ENCODE data around the gene FASN. TPM values are rescaled to one million over a fixed set of nuclear protein-coding genes. Genes with fewer than 3 reads are reported as not detected.
A peak's percentile ranks its signal among the peaks of the same experiment; 100 is the strongest.

FASN gene
- total RNA-seq, 1 experiment from 2014 or later = 956 TPM

DNA sequence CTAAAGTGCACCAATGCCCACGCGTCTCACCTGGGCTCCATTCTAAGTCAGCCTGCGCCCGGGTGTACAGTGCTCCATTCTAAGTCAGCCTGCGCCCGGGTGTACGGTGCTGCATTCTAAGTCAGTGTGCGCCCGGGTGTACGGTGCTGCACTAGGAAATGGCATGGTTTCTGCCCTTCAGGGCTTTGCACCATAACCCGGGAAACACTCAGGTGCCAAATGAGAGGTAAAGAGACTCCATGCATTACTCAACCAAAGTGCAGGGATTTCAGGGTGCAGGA, 29.2 kb upstream of the FASN start:
- ATAC-seq (no peak), DNase-seq (ENCODE audit: low read depth, low spot score) (no peak)
- ChIA-PET CTCF (no interaction called here), POLR2A (no interaction called here)
- no peak overlapping the region for H3K27ac ChIP-seq (ENCODE audit: low read length)
- no peaks in the 10 kb centered on the region for H3K36me3 ChIP-seq (ENCODE audit: control insufficient read depth, insufficient read depth, low read length)
- TF ChIP-seq SIN3A (IDR thresholded peaks at IDR 0.05; ENCODE audit: borderline replicate concordance, insufficient read depth, low read depth, low read length) (no peak), REST (IDR thresholded peaks at IDR 0.05; ENCODE audit: insufficient read depth in 1 of 2, low read depth in 2 of 2, low read length in 1 of 2) (no peak), TCF7L2 (IDR thresholded peaks at IDR 0.05; ENCODE audit: low read depth, low read length) (no peak), POLR2AphosphoS5 (IDR thresholded peaks at IDR 0.05; ENCODE audit: low read depth, low read length) (no peak), CTCF (IDR thresholded peaks at IDR 0.05) (no peak)
- intact Hi-C loops (cut with micrococcal nuclease; ENCODE audit: unreplicated experiment) (no loop called here), in situ Hi-C loops (cut with HindIII; ENCODE audit: low pct_unique_long_range_greater_than_20kb, low sequenced_read_pairs) (no loop called here)
- H3K9me3 ChIP-seq (ENCODE audit: control insufficient read depth, insufficient read depth, low read depth, low read length) = no peaks in the 10 kb centered on the region
- no TSS peak for BruUV-seq (replicated peaks)
- H3K4me1 ChIP-seq (ENCODE audit: control insufficient read depth, insufficient read depth, low read length) = no peaks in the 10 kb centered on the region
- no peak overlapping the region for H3K4me3 ChIP-seq (ENCODE audit: low read depth in 2 of 2, low read length in 2 of 2)
- no peaks in the 10 kb centered on the region for H3K27me3 ChIP-seq (ENCODE audit: control insufficient read depth, insufficient read depth, low read length)

- CTCF ChIA-PET = no interaction called here
- Histone ChIP-seq H3K27ac (ENCODE audit: low read length) (no peak overlapping the region), H3K27me3 (ENCODE audit: control insufficient read depth, insufficient read depth, low read length) (no peaks in the 10 kb centered on the region), H3K4me3 (ENCODE audit: low read depth in 2 of 2, low read length in 2 of 2) (no peak overlapping the region), H3K36me3 (ENCODE audit: control insufficient read depth, insufficient read depth, low read length) (no peaks in the 10 kb centered on the region), H3K9me3 (ENCODE audit: control insufficient read depth, insufficient read depth, low read depth, low read length) (no peaks in the 10 kb centered on the region), H3K4me1 (ENCODE audit: control insufficient read depth, insufficient read depth, low read length) (no peaks in the 10 kb centered on the region)
- BruUV-seq (replicated peaks) = no TSS peak
- intact Hi-C loops (cut with micrococcal nuclease; ENCODE audit: unreplicated experiment) = no loop called here
- no peak for DNase-seq (ENCODE audit: low read depth, low spot score)
- ATAC-seq = 0 out of 2 replicates have a peak, but pooled peaks have one; percentile 10
- no peak for TF ChIP-seq TCF7L2 (IDR thresholded peaks at IDR 0.05; ENCODE audit: low read depth, low read length)
- no peak for TF ChIP-seq POLR2AphosphoS5 (IDR thresholded peaks at IDR 0.05; ENCODE audit: low read depth, low read length)
- TF ChIP-seq REST (IDR thresholded peaks at IDR 0.05; ENCODE audit: insufficient read depth in 1 of 2, low read depth in 2 of 2, low read length in 1 of 2) = no peak
- TF ChIP-seq CTCF (IDR thresholded peaks at IDR 0.05) = no peak
- TF ChIP-seq SIN3A (IDR thresholded peaks at IDR 0.05; ENCODE audit: borderline replicate concordance, insufficient read depth, low read depth, low read length) = no peak
- in situ Hi-C loops (cut with HindIII; ENCODE audit: low pct_unique_long_range_greater_than_20kb, low sequenced_read_pairs) = no loop called here
- POLR2A ChIA-PET = interaction anchor here (0.7 kb wide), 1 partner anchor 62 kb away, joined by 3 read pairs; no protein-coding TSS in a partner anchor
Measured at GRCh38 chr17:82126556-82127314, 28.7 kb upstream of the FASN start.

All from Panc1 (cell line).